Measurements from ENCODE around the gene KLHL22. TPM values are rescaled to one million over a fixed set of nuclear protein-coding genes. Genes with fewer than 3 reads are reported as not detected.
"Not testable (repeated sequence)": the region's sequence is repeated elsewhere in the genome, so short reads cannot be mapped to it uniquely, and the experiment has no call there.

The KLHL22 gene
- total RNA-seq, 4 donors from 2014 or later = 7.7 to 13.0 (median 8.3) TPM

- H3K4me3 ChIP-seq = no peak overlapping the region
- intact Hi-C loops (cut with DNase I) = no loop called here
- no peaks in the 10 kb centered on the region for H3K9me3 ChIP-seq
- peaks cover 0 to 12% (median 3%) of the 10 kb centered on the region in 3 donors for H3K4me1 ChIP-seq
- 83 to 85% methylated on average over 9 to 11 of the region's 11 CpGs for WGBS, 2 donors
- DNase-seq = no peak
- H3K36me3 ChIP-seq = peaks cover 0 to 38% (median 0%) of the 10 kb centered on the region in 3 donors
- no peak for TF ChIP-seq CTCF (IDR thresholded peaks at IDR 0.05)
- no peak for TF ChIP-seq POLR2A (IDR thresholded peaks at IDR 0.05)
- no peaks in the 10 kb centered on the region for H3K27me3 ChIP-seq
- no peak overlapping the region for H3K27ac ChIP-seq
Observed at GRCh38 chr22:20472629-20473442, 22.8 kb downstream of the KLHL22 start.

DNA sequence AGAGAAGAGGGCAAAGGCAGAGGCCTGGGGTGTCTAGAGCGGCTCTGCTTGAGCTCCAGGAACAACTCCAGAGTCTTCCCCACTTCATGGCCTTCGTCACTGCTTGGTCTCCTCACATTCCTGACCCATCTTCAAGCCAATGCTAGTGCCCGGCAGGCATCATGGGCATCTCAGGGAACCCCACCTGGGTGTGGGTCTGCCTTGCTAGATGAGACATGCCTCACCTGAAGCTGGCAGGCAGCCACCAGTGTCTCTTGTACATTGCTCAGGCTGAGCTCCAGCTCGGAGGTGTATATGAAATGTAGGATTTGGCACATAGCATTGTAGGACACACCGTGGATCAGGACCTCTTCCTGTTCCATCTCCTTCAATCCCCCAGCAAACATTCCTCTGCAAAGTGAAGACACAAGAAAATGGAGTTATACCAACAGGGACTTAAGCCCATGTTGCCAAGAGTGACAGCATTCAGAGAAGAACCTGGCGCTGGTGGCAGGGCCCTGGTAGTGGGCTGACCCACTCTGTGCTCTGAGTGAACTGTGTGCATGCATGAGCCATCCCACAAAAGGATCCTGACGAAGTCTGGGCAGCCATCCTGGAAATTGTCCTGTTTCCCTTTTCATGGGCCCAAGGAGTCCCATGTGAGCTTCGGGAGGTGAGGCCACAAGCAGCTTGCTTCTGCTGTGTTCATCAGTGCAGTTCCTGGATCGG, 24.3 kb downstream of the KLHL22 start:
- peaks cover 0 to 39% (median 0%) of the 10 kb centered on the region in 3 donors for H3K36me3 ChIP-seq
- peaks cover 0 to 7% (median 3%) of the 10 kb centered on the region in 3 donors for H3K4me1 ChIP-seq
- no peak overlapping the region for H3K4me3 ChIP-seq
- H3K27me3 ChIP-seq = no peaks in the 10 kb centered on the region
- 52 to 87% methylated on average over 4 to 5 of the region's 9 CpGs for WGBS, 2 donors
- intact Hi-C loops (cut with DNase I) = no loop called here
- TF ChIP-seq CTCF (IDR thresholded peaks at IDR 0.05) (no peak), POLR2A (IDR thresholded peaks at IDR 0.05) (no peak)
- no peak for DNase-seq
- no peaks in the 10 kb centered on the region for H3K9me3 ChIP-seq
- no peak overlapping the region for H3K27ac ChIP-seq

GRCh38 chr22:20470525-20470924, 25.1 kb downstream of the KLHL22 start:
- intact Hi-C loops (cut with DNase I); H3K4me1 ChIP-seq; H3K27ac ChIP-seq; H3K9me3 ChIP-seq; DNase-seq; H3K27me3 ChIP-seq; H3K4me3 ChIP-seq: not testable (repeated sequence)
- peaks cover 0 to 39% (median 0%) of the 10 kb centered on the region in 3 donors for H3K36me3 ChIP-seq
- WGBS, 2 donors = 92 to 94% methylated on average over 2 of the region's 2 CpGs

DNA sequence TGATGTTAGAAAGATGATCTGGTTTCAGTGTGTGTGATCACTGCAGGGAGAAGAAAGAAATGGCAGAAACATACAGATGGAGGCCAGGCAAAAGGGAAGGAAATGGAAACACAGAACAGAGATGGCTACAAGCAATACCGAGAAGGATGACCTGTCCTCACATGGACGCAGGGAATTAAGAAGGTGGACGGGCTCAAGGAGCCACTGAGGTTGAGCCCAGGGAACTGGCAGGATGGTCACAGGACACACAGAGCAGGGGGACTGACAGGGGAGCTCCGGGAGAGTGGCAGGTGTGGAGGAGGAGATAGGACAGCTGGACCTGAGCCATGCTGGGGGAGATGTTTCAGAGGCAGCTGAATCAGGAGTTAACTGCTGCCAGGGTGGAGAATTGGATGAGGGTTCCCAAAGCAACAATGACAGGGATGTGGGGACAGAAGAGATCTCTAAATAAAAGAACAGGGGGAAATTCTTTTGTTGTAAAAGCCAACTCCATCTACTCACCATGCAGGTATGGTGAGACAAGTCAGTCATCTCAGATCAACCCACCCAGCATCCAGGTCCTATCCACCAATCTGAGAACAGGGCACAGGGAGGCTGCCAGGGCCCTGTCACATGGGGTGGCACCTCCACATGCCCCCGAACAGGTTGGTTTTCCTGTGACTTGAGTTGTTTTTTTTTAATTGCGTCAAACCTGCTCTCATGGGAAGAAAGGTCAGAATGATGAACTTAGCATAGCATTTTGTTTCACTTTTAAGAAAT, 26.3 kb downstream of the KLHL22 start:
- H3K27ac ChIP-seq = no peak overlapping the region
- H3K4me1 ChIP-seq = peaks cover 0 to under 1% (median 0%) of the 10 kb centered on the region in 3 donors
- WGBS, 2 donors = 89 to 90% methylated on average over 6 of the region's 6 CpGs
- no peaks in the 10 kb centered on the region for H3K9me3 ChIP-seq
- DNase-seq = no peak
- H3K27me3 ChIP-seq = no peaks in the 10 kb centered on the region
- TF ChIP-seq POLR2A (IDR thresholded peaks at IDR 0.05) = no peak
- TF ChIP-seq CTCF (IDR thresholded peaks at IDR 0.05) = no peak
- H3K4me3 ChIP-seq = no peak overlapping the region
- intact Hi-C loops (cut with DNase I) = no loop called here
- peaks cover 0 to 49% (median 0%) of the 10 kb centered on the region in 3 donors for H3K36me3 ChIP-seq

- Histone ChIP-seq H3K36me3 (peaks cover 0 to 49% (median 0%) of the 10 kb centered on the region in 3 donors), H3K4me3 (no peak overlapping the region), H3K9me3 (no peaks in the 10 kb centered on the region), H3K27ac (no peak overlapping the region), H3K4me1 (peaks cover 0 to 14% (median 13%) of the 10 kb centered on the region in 3 donors), H3K27me3 (no peaks in the 10 kb centered on the region)
- TF ChIP-seq CTCF (IDR thresholded peaks at IDR 0.05) (no peak), POLR2A (IDR thresholded peaks at IDR 0.05) (no peak)
- intact Hi-C loops (cut with DNase I) = no loop called here
- DNase-seq = no peak
- WGBS, 2 donors = 78 to 89% methylated on average over 3 of the region's 3 CpGs
Observed at GRCh38 chr22:20466659-20467379, 28.8 kb downstream of the KLHL22 start.
